Thoracic aorta (tissue), 2 donors: ENCODE results near the gene UNC5CL. TPM values are rescaled to one million over a fixed set of nuclear protein-coding genes. Genes with fewer than 3 reads are reported as not detected.

Experiments
- ATAC-seq: fragments of 150-250 bp; one replicate; pipeline ENCODE4 v1.8.0; 2017; ENCODE audit warnings: low read depth; ENCODE audit not compliant: insufficient number of reproducible peaks, low FRiP score
- DNase-seq: peaks from one replicate; pipeline ENCODE4 v3.0.0-alpha.2; 2020; ENCODE audit warnings: low spot score
- H3K27ac ChIP-seq, 2 donors: fragments of 200-600 bp; sonication (generic); 1 replicate in 1 of 2; 2 replicates in 1 of 2; pipeline ENCODE4 v1.5.1; 2016; ENCODE audit warnings: mild to moderate bottlenecking in 2 of 2, moderate library complexity in 2 of 2
- H3K27me3 ChIP-seq: fragments of 200-600 bp; sonication (generic); replicated peaks from 2 replicates; pipeline ENCODE4 v1.6.0; 2016; ENCODE audit warnings: mild to moderate bottlenecking; ENCODE audit not compliant: insufficient read depth
- H3K36me3 ChIP-seq: fragments of 200-600 bp; sonication (generic); one replicate; pipeline ENCODE4 v1.5.1; 2016
- H3K4me1 ChIP-seq, 2 donors: fragments of 200-600 bp; sonication (generic); 1 replicate in 1 of 2; 2 replicates in 1 of 2; pipeline versions ENCODE4 v1.5.1 to v1.6.0; 2016; ENCODE audit warnings: low read depth in 2 of 2, mild to moderate bottlenecking in 1 of 2; ENCODE audit not compliant: control insufficient read depth in 1 of 2
- H3K4me3 ChIP-seq: fragments of 200-600 bp; sonication (generic); 2 replicates; pipeline ENCODE4 v1.5.1; 2016; ENCODE audit warnings: mild to moderate bottlenecking
- H3K9me3 ChIP-seq: fragments of 200-600 bp; sonication (generic); 2 replicates; pipeline ENCODE4 v1.5.1; 2016
- total RNA-seq, 2 donors: library from RNA; depleted of rRNA; stranded (reverse); fragments of >200 nt; gene quantifications; one replicate each; pipeline versions ENCODE4 v1.1.0 to v1.2.3, GENCODE V29; 2016
- TF ChIP-seq, protein P1 (sequence below): fragments of 200-600 bp; sonication (generic); IDR thresholded peaks from one replicate; pipeline ENCODE4 v1.5.1; 2019; ENCODE audit warnings: antibody characterized with exemption

The UNC5CL gene
- total RNA-seq, 2 donors from 2014 or later = 2.2 to 7.9 TPM

GRCh38 chr6:40982917-40983316 is 56.1 kb downstream of the UNC5CL start:
- Histone ChIP-seq H3K4me1 (no peaks in the 10 kb centered on the region), H3K9me3 (no peaks in the 10 kb centered on the region), H3K36me3 (no peaks in the 10 kb centered on the region), H3K27ac (no peak overlapping the region), H3K4me3 (no peak overlapping the region), H3K27me3 (no peaks in the 10 kb centered on the region)
- DNase-seq = no peak
- ATAC-seq = no peak
- TF ChIP-seq, protein P1, sequence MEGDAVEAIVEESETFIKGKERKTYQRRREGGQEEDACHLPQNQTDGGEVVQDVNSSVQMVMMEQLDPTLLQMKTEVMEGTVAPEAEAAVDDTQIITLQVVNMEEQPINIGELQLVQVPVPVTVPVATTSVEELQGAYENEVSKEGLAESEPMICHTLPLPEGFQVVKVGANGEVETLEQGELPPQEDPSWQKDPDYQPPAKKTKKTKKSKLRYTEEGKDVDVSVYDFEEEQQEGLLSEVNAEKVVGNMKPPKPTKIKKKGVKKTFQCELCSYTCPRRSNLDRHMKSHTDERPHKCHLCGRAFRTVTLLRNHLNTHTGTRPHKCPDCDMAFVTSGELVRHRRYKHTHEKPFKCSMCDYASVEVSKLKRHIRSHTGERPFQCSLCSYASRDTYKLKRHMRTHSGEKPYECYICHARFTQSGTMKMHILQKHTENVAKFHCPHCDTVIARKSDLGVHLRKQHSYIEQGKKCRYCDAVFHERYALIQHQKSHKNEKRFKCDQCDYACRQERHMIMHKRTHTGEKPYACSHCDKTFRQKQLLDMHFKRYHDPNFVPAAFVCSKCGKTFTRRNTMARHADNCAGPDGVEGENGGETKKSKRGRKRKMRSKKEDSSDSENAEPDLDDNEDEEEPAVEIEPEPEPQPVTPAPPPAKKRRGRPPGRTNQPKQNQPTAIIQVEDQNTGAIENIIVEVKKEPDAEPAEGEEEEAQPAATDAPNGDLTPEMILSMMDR = no peak

DNA sequence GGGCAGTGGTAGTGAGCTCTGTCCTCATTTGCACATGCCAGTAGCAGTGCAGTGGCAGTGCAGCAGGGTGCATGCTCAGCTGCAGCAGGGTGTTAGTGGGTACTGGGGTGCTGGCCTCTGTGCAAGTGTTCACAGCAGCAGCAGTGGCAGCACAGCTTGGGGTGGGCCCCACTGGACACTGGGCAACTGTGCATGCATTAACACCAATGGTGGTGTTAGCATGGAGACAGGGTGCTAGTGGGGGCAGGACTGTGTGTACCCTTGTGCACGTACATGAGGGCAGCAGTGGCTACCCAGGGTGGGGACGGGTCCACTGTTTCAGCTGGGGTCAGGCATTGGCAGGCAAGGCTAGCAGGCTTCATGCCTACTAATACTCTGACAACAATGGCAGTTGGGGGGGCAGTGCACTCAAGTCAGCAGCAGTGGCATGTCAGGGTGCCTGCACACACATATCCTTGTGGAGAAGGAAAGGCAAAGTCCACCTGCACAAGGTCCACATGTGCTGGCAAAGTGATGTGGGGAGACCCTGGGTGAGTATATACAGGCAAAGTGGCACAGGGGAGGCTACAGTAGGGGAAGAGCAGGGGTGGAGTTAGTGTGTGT is 60.2 kb downstream of the UNC5CL start:
- H3K4me1 ChIP-seq = no peaks in the 10 kb centered on the region
- H3K27ac ChIP-seq = no peak overlapping the region
- DNase-seq (no peak), ATAC-seq (no peak)
- no peaks in the 10 kb centered on the region for H3K36me3 ChIP-seq
- H3K4me3 ChIP-seq = no peak overlapping the region
- no peaks in the 10 kb centered on the region for H3K9me3 ChIP-seq
- TF ChIP-seq, protein P1 = no peak
- H3K27me3 ChIP-seq = no peaks in the 10 kb centered on the region

DNA sequence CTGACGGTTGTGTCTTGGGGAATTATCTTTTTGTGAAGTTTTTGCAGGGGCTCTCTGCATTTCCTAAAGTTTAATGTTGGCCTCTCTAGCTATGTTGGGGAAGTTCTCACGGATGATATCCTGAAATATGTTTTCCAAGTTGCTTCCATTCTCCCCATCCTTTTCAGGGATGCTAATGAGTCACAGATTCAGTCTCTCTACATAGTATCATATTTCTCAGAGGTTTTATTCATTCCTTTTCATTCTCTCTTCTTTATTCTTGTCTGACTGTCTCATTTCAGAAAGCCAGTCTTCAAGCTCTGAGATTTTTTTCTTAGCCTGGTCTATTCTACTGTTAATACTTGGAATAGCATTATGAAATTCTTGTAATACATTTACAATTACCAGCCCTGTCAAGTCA is 61.3 kb downstream of the UNC5CL start:
- Histone ChIP-seq H3K9me3 (no peaks in the 10 kb centered on the region), H3K4me1 (no peaks in the 10 kb centered on the region), H3K4me3 (no peak overlapping the region), H3K36me3 (no peaks in the 10 kb centered on the region), H3K27ac (no peak overlapping the region), H3K27me3 (no peaks in the 10 kb centered on the region)
- TF ChIP-seq, protein P1 = no peak
- no peak for ATAC-seq
- DNase-seq = no peak

DNA sequence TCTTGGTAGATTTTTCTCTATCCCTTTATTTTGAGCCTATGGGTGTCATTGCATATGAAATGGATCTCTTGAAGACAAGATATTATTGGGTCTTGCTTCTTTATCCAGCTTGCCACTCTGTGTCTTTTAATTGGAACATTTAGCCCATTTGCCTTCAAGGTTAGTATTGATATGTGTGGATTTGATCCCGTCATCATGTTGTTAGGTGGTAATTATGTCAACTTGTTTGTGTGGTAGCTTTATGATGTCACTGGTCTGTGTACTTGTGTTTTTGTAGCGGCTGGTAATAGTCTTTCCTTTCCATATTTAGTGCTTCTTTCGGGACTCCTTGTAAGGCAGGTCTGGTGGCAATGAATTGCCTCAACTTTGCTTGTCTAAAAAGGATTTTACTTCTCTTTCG is 61.9 kb downstream of the UNC5CL start:
- H3K27ac ChIP-seq = no peak overlapping the region
- TF ChIP-seq, protein P1 = no peak
- H3K4me1 ChIP-seq = no peaks in the 10 kb centered on the region
- no peak overlapping the region for H3K4me3 ChIP-seq
- H3K36me3 ChIP-seq = no peaks in the 10 kb centered on the region
- H3K27me3 ChIP-seq = no peaks in the 10 kb centered on the region
- H3K9me3 ChIP-seq = no peaks in the 10 kb centered on the region
- ATAC-seq (no peak), DNase-seq (no peak)

Other genes starting within 250 kb of the UNC5CL start
- not detected for gene TSPO2, start 3.2 kb upstream of the UNC5CL start, total RNA-seq
- not detected for gene APOBEC2, start 14.0 kb upstream of the UNC5CL start, total RNA-seq
- gene OARD1, start 33.1 kb upstream of the UNC5CL start, total RNA-seq = 10 to 100 TPM in 1 of 2 donors, 1 to 10 TPM in 1; 3.1 to 15.0 TPM
- 10 to 100 TPM in 1 of 2 donors, 1 to 10 TPM in 1; 9.2 to 20.6 TPM for gene NFYA, start 33.8 kb upstream of the UNC5CL start, total RNA-seq
- 1 to 10 TPM in 1 of 2 donors, under 1 TPM in 1; 0.56 to 3.9 TPM for gene TREML1, start 115.1 kb upstream of the UNC5CL start, total RNA-seq
- 10 to 100 TPM in 1 of 2 donors, 1 to 10 TPM in 1; 9.8 to 16.5 TPM for gene TREM2, start 123.9 kb upstream of the UNC5CL start, total RNA-seq
- under 1 TPM in 1 of 2 donors, not detected in 1; 0.49 TPM for gene TREML2, start 161.9 kb upstream of the UNC5CL start, total RNA-seq
- not detected for gene TREML4, start 189.1 kb upstream of the UNC5CL start, total RNA-seq
- 10 to 100 TPM in 1 of 2 donors, 1 to 10 TPM in 1; 3.1 to 11.7 TPM for gene TREM1, start 247.5 kb upstream of the UNC5CL start, total RNA-seq